Coronary artery (tissue), 2 donors: ENCODE measurements around the gene CXXC5.
A peak's percentile ranks its signal among the peaks of the same experiment; 100 is the strongest.

ENCODE experiments used
- DNase-seq: peaks from one replicate; pipeline ENCODE4 v3.0.0-alpha.2; 2017; ENCODE audit warnings: low spot score
- H3K27ac ChIP-seq, 2 donors: fragments of 200-600 bp; sonication (generic); one replicate each; pipeline ENCODE4 v1.5.1; 2016 to 2019
- H3K4me3 ChIP-seq: fragments of 200-600 bp; sonication (generic); 2 replicates; pipeline ENCODE4 v1.5.1; 2016; ENCODE audit warnings: mild to moderate bottlenecking, moderate library complexity
- TF ChIP-seq, protein P1 (sequence below): fragments of 200-600 bp; sonication (generic); IDR thresholded peaks from one replicate; pipeline ENCODE4 v1.5.1; 2019; ENCODE audit warnings: antibody characterized with exemption

Gene CXXC5

GRCh38 chr5:139671096-139671841 lies 23.1 kb downstream of the CXXC5 start:
- H3K4me3 ChIP-seq = peak overlapping the region; percentile 59
- H3K27ac ChIP-seq = peak overlapping the region; percentile 28 to 94

GRCh38 chr5:139675213-139675612 lies 27.1 kb downstream of the CXXC5 start:
- Histone ChIP-seq H3K27ac (peak overlapping the region in 1 of 2 donors; percentile 41), H3K4me3 (no peak overlapping the region)
- TF ChIP-seq, protein P1, sequence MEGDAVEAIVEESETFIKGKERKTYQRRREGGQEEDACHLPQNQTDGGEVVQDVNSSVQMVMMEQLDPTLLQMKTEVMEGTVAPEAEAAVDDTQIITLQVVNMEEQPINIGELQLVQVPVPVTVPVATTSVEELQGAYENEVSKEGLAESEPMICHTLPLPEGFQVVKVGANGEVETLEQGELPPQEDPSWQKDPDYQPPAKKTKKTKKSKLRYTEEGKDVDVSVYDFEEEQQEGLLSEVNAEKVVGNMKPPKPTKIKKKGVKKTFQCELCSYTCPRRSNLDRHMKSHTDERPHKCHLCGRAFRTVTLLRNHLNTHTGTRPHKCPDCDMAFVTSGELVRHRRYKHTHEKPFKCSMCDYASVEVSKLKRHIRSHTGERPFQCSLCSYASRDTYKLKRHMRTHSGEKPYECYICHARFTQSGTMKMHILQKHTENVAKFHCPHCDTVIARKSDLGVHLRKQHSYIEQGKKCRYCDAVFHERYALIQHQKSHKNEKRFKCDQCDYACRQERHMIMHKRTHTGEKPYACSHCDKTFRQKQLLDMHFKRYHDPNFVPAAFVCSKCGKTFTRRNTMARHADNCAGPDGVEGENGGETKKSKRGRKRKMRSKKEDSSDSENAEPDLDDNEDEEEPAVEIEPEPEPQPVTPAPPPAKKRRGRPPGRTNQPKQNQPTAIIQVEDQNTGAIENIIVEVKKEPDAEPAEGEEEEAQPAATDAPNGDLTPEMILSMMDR = no peak
- no peak for DNase-seq

More at GRCh38 chr5:139671096-139671841, 23.1 kb downstream of the CXXC5 start:
- DNase-seq = no peak
- TF ChIP-seq, protein P1 = no peak

- no peak for DNase-seq
- Histone ChIP-seq H3K4me3 (no peak overlapping the region), H3K27ac (peak overlapping the region in 1 of 2 donors; percentile 41)
- TF ChIP-seq, protein P1 = no peak
Measured at GRCh38 chr5:139675825-139676224, 27.7 kb downstream of the CXXC5 start.

DNA sequence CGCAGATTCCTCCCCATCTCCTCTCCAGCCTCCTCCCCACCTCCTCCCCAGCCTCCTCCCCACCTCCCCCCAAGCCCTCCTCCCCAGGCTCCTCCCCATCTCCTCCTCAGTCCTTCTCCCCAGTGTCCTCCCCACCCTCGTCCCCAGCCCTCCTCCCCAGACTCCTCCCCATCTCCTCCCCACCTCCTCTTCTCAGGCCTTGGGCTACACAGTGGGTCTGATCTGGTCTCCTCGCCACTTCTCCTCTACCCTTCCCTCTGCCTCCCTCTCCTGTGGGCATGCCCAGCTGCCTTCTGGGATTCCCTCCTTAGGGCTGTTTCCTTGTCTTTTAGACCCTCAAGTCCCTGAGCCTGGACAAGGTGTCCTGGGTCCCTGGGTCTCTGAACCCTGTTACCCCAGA lies 28.3 kb downstream of the CXXC5 start:
- TF ChIP-seq, protein P1 = no peak
- Histone ChIP-seq H3K27ac (peak overlapping the region; percentile 5 to 18), H3K4me3 (no peak overlapping the region)
- DNase-seq = no peak

GRCh38 chr5:139676951-139677735 lies 29.0 kb downstream of the CXXC5 start:
- no peak for DNase-seq
- peak overlapping the region; percentile 34 to 72 for H3K27ac ChIP-seq

GRCh38 chr5:139677736-139678613 lies 29.8 kb downstream of the CXXC5 start:
- Histone ChIP-seq H3K4me3 (peak overlapping the region; percentile 5), H3K27ac (peak overlapping the region; percentile 34 to 72)
- TF ChIP-seq, protein P1 = no peak
- no peak for DNase-seq

More at GRCh38 chr5:139676951-139677735, 29.0 kb downstream of the CXXC5 start:
- peak overlapping the region; percentile 5 for H3K4me3 ChIP-seq
- TF ChIP-seq, protein P1 = no peak
